Islet precursor cell (in vitro differentiated cells): ENCODE data around the gene PCDHA6.
A peak's percentile ranks its signal among the peaks of the same experiment; 100 is the strongest.
"Not testable (repeated sequence)": the region's sequence is repeated elsewhere in the genome, so short reads cannot be mapped to it uniquely, and the experiment has no call there.

Experiments used
- DNase-seq: peaks from one replicate; pipeline ENCODE4 v3.0.0-alpha.2; 2018

The PCDHA6 gene

GRCh38 chr5:140827704-140828361 is at the start of gene PCDHA6:
PCDHA6 (plus strand) TSS chr5:140827960; CDS start chr5:140828092, 132 bp downstream.
- no peak for DNase-seq

GRCh38 chr5:140780512-140780911 is 47.2 kb upstream of the PCDHA6 start:
- DNase-seq: no peak

DNA sequence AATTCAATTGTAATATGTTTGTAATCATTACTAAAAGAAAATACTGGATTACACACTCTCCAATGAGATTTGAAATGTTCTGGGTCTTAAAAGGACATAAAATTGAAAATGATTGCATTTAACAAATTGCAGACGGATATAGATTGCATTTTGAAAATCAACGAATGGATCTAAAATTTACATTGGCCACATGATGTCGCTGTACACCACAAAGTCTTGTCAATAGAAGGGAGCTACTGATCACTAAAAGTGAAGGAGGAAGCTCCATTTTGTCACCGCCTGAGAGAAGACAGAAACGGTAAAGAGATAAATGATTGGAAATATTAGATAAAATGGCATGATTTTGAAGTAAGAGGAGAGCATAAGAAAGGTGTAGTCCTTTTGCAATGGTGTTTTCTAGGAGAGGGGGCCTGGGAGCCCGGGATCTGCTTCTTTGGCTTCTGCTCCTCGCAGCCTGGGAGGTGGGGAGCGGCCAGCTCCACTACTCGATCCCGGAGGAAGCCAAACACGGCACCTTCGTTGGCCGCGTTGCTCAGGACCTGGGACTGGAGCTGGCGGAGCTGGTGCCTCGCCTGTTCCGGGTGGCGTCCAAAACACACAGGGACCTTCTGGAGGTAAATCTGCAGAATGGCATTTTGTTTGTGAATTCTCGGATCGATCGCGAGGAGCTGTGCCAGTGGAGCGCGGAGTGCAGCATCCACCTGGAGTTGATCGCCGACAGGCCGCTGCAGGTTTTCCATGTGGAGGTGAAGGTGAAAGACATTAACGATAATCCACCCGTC is 41.7 kb upstream of the PCDHA6 start, which contains the start of gene PCDHA1:
Gene PCDHA1, plus strand, starts transcription at position 236 of the 782 bp plus-strand sequence.
- no peak for DNase-seq

GRCh38 chr5:140787422-140787821 is 40.3 kb upstream of the PCDHA6 start:
- DNase-seq: not testable (repeated sequence)

DNA sequence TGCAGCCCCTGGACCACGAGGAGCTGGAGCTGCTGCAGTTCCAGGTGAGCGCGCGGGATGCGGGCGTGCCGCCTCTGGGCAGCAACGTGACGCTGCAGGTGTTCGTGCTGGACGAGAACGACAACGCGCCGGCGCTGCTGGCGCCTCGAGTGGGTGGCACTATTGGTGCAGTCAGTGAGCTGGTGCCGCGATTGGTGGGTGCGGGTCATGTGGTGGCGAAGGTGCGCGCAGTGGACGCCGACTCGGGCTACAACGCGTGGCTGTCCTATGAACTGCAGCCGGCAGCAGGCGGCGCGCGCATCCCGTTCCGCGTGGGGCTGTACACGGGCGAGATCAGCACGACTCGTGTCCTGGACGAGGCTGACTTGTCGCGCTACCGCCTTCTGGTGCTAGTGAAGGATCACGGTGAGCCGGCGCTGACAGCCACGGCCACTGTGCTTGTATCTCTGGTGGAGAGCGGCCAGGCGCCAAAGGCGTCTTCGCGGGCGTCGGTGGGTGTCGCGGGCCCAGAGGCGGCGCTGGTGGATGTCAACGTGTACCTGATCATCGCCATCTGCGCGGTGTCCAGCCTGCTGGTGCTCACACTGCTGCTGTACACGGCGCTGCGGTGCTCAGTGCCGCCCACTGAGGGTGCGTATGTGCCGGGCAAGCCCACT is 39.8 kb upstream of the PCDHA6 start:
- DNase-seq: not testable (repeated sequence)

DNA sequence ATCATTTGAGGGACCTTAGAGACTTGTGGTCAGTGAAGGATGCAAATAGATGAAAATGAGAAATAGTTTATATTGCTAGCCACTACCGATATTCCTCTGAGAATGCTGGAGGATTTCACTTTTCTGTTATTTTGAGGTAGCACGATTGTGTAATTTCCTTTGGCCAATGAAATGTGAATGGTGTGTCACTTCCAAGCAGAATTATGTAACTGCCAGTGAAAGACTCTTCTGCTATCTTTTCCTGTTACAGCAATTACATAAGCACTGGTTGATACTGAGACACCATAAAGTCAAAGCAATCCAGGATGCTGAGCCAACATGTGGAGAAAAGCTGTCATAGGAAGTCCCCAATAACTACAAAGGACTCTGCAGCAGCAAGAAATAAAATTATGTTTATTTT is 36.7 kb upstream of the PCDHA6 start:
- DNase-seq: no peak

- DNase-seq: peak; percentile 56
Observed at GRCh38 chr5:140794595-140795258, 33.0 kb upstream of the PCDHA6 start, which contains the start of gene PCDHA2. PCDHA2 (plus strand) TSS chr5:140794852.

GRCh38 chr5:140795259-140795641 is 32.5 kb upstream of the PCDHA6 start:
- DNase-seq: peak; percentile 62

GRCh38 chr5:140796072-140796717 is 31.6 kb upstream of the PCDHA6 start:
- DNase-seq: not testable (repeated sequence)

- DNase-seq: no peak
Observed at GRCh38 chr5:140796718-140797095, 31.1 kb upstream of the PCDHA6 start.

GRCh38 chr5:140800816-140801493 is 26.8 kb upstream of the PCDHA6 start, which contains the start of gene PCDHA3:
PCDHA3 (plus strand) TSS chr5:140801057.
- DNase-seq: no peak

- DNase-seq: no peak
Observed at GRCh38 chr5:140801494-140801841, 26.3 kb upstream of the PCDHA6 start.

DNA sequence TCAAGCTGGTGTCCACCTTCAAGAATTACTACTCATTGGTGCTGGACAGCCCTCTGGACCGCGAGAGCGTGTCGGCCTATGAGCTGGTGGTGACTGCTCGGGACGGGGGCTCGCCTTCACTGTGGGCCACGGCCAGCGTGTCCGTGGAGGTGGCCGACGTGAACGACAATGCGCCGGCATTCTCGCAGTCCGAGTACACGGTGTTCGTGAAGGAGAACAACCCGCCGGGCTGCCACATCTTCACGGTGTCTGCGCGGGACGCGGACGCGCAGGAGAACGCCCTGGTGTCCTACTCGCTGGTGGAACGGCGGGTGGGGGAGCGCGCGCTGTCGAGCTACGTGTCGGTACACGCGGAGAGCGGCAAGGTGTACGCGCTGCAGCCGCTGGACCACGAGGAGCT is 25.4 kb upstream of the PCDHA6 start:
- not testable (repeated sequence) for DNase-seq

- DNase-seq: no peak
Observed at GRCh38 chr5:140802781-140803271, 24.9 kb upstream of the PCDHA6 start.

DNA sequence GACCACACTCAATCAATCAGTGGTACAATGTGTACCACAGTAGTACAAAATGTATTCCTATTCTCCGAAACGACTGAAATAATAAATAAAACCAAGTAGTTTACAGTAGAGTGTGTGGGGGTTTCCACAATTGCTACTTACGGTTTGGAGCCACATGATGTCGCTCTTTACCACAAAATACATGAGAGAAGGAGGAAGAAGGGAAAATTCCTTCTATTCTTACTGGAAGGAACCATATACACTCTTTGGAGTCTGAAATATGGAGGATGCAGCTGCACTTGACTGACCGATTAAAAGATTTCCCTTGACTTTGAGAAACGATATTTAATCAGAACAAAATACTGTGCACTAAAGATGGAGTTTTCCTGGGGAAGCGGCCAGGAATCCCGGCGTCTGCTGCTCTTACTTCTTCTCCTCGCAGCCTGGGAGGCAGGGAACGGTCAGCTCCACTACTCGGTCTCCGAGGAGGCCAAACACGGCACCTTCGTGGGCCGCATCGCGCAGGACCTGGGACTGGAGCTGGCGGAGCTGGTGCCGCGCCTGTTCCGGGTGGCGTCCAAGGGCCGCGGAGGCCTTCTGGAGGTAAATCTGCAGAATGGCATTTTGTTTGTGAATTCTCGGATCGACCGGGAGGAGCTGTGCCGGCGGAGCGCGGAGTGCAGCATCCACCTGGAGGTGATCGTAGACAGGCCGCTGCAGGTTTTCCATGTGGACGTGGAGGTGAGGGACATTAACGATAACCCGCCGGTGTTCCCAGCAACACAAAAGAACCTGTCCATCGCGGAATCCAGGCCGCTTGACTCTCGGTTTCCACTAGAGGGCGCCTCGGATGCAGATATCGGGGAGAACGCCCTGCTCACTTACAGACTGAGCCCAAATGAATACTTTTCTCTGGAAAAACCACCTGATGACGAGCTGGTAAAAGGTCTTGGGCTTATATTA is 20.7 kb upstream of the PCDHA6 start, which contains the start of gene PCDHA4:
Gene PCDHA4, plus strand, starts transcription at position 235 of the 942 bp plus-strand sequence.
- DNase-seq: peak; percentile 87

DNA sequence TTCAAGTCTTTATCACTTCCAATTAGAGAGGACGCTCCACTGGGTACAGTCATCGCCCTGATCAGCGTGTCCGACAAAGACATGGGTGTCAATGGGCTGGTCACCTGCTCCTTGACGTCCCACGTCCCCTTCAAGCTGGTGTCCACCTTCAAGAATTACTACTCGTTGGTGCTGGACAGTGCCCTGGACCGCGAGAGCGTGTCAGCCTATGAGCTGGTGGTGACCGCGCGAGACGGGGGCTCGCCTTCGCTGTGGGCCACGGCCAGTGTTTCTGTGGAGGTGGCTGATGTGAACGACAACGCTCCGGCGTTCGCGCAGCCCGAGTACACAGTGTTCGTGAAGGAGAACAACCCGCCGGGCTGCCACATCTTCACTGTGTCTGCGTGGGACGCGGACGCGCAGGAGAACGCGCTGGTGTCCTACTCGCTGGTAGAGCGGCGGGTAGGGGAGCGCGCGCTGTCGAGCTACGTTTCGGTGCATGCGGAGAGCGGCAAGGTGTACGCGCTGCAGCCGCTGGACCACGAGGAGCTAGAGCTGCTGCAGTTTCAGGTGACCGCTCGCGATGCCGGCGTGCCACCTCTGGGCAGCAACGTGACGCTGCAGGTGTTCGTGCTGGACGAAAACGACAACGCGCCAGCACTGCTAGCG is 19.4 kb upstream of the PCDHA6 start:
- not testable (repeated sequence) for DNase-seq

DNA sequence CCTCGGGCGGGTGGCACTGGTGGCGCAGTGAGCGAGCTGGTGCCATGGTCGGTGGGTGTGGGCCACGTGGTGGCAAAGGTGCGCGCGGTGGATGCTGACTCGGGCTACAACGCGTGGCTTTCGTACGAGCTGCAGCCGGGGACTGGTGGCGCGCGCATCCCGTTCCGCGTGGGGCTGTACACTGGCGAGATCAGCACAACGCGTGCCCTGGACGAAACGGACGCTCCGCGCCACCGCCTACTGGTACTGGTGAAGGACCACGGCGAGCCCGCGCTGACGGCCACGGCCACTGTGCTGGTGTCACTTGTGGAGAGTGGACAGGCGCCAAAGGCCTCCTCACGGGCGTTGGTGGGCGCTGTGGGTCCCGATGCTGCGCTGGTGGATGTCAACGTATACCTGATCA is 18.9 kb upstream of the PCDHA6 start:
- no peak for DNase-seq

- no peak for DNase-seq
Observed at GRCh38 chr5:140821375-140822280, 6.1 kb upstream of the PCDHA6 start, which contains the start of gene PCDHA5. PCDHA5 (plus strand) TSS chr5:140821613.

GRCh38 chr5:140822281-140822629 is 5.5 kb upstream of the PCDHA6 start:
- DNase-seq: no peak
